GM18870 (cell line): Measurements from ENCODE around the gene RANBP3L.
"Not testable (repeated sequence)": the region's sequence is repeated elsewhere in the genome, so short reads cannot be mapped to it uniquely, and the experiment has no call there.

ENCODE experiments used
- ATAC-seq: cut with Tn5 transposase; IDR thresholded peaks from one replicate; pipeline ENCODE4 v1.9.1; 2021; ENCODE audit warnings: moderate library complexity; ENCODE audit not compliant: unreplicated experiment

RANBP3L gene

DNA sequence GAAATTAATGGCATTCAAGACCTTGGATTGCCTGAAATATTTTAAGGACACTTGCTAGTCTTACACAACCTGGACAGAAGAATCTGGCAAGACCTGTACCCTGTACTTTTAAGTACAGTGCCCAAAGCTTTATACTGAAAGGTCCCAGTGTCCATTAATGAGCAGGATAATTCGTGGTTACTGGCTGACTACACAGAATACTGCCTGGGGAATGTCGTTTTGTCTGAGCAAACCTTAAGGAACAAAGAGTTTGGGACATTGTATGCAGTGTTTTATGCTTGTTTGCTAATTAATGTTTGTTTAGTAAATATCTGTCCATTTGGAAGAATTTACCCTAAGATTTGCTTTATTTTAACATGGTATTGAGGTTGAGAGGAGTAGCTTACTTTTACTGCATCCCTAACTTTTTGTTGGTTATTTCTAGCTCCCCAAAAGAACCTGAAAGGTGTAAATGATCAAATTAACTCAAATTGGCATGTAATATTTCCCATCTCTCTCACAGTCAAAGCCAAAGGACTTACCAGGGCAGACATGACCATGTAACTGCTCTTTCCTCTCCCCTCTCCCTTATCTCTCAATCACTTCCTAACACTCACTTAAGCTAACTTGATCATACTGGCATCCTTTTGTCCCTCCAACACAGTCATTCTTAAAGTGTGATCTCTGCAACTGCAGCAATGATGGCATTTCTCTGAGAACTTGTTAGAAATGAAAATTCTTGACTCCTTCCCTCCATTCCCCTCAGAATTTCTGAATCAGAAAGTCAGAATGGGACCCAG lies 15.7 kb downstream of the RANBP3L start:
- no peak for ATAC-seq

DNA sequence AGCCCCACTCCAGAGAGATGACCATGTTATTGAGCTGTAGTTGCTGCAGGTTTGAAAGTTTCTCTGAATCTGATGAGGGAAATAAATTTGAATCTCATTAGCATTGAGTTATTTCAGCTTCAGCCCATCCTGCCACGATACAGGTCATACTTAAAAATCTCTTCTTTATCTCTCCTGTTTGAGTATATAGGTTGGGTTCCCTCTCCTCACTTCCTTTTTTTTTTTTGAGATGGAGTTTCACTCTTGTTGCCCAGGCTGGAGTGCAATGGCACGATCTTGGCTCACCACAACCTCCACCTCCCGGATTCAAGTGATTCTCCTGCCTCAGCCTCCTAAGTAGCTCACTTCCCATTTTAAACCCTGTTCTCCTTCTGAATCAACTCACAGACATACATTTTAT lies 17.9 kb downstream of the RANBP3L start:
- ATAC-seq: not testable (repeated sequence)

DNA sequence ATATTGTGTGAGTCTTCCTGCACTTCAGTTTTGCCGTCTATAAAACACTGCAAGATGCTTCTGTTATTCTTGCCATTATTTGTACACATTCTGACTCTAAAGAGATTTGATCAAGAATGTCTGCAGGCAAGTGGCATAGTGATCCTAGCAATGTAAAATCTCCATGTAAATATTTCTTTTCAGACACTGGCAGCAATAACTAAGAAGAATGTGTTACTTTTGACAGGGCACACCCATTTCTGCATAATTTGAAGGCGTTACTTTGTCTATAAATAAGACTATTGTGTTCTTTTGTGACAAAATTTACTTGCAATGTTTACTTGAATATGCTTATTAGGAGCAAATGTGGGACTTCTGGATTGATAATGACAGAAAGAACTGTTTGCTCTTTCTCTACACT lies 20.1 kb downstream of the RANBP3L start:
- ATAC-seq: no peak

DNA sequence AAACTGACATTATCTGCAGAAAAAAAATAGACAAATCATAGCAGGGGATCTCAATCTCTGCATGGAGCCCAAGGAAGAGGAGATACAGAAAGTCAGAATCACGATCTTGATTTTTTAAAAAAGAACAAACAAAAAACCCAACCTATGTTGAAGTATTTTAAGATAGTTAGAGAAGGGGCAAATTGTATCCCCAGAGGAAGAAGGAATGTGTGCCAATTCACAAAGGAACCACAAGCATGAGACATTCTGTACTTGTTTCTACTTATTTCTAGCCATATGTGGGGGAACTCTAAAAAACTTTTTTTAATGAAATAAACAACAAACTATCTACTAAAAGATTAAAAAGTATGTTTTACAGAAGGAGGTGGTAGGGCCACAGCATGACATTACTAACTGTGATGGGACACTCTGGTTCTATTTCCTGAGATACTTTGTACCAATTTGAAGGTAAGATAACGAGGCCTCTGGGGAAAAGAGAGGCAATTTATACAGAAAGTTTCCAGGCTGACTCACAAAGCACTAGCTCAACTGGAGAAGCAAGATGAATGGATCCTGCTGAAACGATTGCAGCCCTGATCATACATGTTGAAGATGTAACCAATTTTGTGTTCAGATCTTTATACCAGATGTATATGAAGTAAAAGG lies 22.5 kb downstream of the RANBP3L start:
- no peak for ATAC-seq

DNA sequence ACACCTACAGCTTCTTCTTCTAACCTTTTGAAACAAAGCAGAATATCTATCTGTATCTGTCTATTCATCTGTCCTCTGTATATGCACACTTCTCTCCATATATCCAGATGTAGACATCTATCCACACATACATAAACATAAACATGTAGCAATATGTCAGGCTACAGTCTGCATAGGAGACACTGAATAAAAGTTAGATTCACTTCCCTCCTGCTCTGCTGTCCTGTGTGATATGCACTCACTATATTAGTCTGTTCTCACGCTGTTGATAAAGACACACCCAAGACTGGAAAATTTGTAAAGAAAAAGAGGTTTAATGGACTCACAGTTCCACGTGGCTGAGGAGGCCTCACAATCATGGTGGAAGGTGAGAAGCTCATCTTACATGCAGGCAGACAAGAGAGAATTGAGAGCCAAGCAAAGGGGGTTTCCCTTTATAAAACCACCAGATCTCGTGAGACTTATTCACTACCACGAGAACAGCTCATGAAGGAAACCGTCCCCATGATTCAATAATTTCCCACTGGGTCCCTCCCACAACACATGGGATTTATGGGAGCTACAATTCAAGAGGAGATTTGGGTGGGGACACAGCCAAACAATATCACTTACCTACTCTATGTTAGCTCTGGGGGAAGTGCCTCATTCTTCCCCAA lies 24.1 kb downstream of the RANBP3L start:
- no peak for ATAC-seq

DNA sequence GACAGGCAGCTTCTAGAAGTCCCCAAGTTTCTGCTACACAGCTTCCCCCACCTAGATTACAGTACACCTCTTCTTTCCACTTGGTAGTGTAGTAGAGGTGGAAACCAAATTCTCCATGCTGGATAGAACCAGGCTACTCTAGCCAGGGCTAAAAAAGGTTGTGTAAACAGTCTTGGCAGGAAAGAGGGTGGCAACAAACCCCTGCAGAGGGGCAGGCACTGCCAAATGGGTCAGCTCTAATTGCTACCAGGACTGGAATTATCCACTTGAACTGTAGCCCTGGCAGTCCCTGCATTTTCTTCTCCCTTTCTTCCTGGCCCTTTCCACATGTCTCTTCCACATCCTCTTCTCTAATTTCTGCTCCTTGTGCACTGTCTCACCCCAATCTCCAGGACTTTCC lies 24.8 kb downstream of the RANBP3L start:
- no peak for ATAC-seq

DNA sequence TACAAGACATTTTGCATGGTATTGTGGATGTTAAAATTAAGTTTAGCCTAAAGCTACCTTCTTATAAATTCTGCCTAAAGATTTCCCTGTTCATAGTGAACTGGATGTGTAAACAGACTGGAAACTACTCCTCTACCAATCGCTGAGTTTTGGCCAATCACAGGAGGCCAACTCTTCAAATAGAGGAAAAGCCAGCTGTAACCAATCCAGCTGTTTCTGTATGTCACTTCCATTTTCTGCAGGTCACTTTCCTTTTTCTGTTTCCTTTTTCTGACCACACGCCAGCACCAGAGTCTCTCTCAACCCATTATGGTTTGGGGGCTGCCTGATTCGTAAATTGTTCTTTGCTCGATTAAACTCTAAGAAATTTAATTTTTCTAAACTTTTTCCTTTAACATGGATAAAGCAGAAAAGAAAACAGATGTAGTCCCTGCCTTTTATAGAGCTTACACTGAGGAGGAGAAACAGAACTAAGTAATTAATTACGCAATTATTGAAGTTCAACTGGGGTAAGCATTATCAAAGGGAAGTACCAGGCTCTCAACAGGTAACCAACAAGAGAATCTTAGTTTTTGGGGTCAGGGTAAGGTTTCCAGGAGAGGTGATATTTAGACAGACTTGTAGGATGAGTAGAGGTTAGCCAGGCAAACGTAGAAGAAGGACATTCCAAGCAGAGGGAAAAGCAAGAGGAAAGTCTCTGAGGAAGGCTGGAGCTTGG lies 27.7 kb downstream of the RANBP3L start:
- ATAC-seq: no peak

DNA sequence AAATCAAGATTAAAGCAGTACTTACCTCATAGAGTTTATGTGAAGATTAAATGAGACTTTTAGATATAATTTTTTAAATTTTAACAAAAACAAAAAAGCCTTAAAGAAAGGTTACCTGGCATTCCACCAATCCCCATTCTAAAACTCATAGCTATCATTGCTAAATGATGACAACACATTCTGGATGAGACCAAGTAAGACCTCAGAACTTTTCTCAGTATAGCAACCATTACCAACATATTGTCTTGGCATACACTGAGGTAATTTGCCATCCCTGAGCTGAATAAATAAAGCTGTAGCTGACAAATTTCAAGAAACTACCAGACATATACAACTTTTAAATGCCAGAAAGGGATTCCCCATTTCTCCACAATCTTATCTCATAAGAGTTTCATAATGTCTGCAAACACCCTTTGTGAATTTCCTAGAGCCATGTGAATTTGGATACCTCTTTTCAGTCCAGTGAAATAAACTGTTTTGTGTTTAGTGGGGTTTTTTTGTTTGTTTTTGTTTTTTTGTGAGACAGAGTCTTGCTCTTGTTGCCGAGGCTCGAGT lies 29.5 kb downstream of the RANBP3L start:
- no peak for ATAC-seq

DNA sequence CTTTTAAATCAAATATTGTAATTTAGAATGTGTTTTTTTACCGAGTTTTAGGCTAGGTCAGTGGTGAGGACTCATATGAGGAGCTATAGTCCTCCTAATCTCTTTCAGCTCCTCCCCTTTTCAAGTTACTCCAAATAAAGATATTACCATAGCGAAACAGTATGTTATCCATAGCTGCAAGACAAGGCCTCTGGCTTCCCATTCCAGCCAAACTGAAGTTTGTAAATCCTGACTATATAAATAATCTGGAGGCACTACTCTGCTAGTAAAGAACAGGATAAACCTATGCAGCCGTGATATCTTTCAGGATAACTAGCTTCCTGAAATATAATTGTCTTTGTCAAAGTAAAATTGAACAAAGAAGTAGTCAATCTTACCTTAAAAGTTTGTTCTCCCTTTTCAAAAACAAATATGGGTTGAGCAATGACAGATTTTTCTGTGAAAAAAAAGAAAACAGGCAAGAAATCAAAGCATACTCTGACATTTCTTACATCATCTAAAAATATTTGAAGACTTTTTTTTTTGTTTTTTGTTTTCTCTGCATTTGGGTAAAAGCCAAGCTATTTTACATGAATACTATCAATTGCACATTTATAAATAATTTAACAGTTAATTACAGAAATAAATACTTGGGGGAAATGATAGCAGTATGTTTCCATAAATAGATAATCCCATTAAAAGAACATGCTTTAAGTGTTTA lies 30.7 kb downstream of the RANBP3L start:
- no peak for ATAC-seq

DNA sequence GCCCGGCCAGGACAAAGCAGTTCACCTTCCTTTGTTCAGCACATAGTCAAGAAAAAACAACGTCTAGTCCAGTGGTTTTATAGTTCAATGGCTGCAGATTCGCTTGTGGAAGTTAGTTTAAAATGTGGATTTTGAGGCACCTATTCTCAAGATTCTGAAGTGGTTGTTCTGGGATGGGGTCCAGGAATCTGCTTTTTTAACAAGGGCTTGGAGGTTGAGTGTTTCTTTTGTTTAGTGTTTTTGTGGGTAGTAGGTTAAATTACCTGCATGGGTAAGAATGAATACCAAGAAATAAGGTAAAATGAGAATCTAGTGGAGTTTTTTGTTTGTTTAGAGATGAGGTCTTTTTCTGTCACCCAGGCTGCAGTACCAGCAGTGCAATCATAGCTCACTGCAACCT lies 31.5 kb downstream of the RANBP3L start:
- no peak for ATAC-seq

DNA sequence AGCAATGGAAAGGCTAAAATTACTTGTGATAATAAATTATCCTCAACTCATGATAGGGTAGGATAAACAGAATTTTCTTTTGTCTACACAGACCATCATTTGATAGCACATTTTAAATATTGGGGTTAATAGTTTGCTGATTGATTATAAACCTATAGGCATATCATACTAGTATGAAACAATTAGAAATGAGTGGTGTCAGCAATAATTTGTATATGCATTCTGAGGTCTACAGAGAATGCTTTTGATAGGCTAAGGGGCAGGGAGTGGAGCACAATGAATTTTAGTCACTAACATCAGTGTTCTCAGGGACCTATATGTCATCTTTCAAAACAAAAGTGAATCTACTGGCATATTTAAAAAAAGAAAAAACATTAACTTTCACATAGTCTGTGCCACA lies 32.2 kb downstream of the RANBP3L start:
- ATAC-seq: no peak

DNA sequence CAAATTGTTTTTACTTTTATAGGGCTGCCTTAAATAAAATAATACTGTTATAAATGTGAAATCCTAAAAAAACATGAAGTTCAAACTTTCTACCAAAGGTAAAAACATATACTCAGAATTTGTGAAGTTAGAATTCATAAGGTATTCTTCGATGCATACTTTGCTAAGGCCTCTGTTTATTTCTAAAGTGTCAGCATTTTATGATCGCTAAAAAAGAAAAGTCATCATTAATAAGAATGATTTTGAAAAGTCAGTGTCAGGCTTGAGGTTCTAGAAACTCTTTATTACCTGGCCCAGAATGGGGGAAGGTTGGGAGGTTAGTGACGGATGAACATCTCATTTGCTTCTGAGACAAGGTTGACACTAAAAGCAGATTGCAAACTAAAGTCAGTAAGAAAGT lies 33.8 kb downstream of the RANBP3L start:
- ATAC-seq: no peak

DNA sequence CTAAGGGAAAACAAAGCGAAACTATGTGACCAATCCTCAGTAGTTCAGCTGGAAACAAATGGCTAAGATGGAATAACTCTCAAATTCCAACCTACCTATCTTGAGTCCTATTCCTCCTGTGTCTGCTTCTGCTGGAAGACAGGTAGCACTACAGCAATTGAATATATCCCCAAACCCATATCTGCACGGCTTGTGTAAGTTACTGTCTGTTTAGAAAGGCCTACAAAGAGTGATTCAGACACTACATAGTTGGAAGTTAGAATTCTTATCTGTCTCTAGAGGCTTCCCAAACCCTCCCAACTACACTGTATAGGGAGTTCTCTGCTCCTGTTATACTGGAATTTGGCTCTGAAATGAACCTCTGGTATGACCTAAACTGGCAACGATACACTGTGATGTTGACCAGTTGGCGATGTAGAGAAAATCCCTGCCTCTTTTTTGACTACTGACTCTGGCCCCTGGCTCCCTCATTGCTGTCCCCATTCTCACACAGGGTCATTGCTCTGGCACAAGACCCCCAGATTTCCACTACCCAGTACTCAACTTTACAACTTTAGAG lies 37.4 kb downstream of the RANBP3L start:
- ATAC-seq: no peak

DNA sequence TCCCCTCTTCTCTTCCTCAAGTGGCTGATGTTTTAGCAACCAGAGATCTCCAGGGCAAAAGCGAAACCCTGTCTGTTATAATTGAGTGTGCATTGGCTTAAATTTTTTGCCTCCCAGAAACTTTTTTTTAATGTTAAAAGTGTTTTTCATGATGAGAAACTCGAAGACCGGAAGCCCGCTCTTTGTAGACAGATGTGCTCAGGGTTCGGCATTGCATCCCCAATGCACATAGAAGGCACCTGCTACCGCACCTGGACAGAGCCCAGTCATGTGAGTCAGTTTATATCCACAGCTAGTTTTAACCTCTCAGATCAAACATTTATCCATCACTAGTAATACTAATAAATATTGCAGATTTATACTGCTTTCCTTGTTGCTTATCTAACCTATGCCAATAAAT lies 40.5 kb downstream of the RANBP3L start:
- no peak for ATAC-seq

DNA sequence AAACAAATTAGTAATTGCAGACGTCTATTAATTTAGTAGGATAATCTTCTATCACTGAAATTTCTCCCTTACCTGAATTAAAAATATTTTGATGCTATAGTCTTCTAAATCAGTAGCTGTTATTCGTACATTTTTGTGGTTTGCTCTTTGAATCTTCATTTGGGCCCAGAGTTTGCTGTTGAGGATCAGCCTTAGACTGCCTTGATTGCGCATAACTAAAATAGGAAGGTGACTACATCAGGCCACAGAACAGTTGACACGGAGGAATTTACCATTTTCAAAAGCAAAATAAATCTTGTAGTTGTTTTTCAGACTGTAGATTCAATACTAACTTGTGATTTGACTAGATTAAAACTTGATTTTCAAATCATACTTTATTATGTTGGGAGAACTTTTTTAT lies 48.1 kb downstream of the RANBP3L start:
- no peak for ATAC-seq

DNA sequence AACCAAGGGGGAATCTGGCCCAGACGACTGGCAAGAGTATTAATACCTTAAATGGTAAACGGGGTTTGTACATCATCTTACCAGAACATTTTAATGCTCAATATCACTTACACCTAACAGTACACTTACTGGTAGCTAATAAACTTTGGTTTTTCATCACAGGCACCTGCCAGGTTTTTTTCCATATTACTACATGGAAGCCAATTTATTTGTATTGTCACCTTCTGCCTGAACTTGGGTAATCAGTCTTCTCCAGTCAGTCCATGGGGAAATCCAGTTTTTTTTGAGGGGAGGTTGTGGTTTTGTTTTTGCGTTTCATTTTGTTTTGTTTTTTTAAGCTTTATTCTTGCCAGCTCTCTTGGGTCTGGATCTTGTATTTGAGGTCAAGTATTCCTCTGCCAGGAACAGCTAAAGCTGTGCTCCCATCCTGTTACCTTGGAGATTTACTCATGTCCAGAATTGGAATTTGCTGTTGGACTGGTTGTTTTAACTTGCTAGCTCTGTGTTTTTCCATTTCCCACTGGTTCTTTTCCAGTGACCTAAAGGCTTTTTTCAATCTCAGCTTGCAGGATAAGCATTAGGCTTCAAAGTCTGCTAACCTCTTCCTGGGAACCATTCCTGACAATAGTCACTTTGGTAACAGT lies 48.9 kb downstream of the RANBP3L start:
- ATAC-seq: no peak

DNA sequence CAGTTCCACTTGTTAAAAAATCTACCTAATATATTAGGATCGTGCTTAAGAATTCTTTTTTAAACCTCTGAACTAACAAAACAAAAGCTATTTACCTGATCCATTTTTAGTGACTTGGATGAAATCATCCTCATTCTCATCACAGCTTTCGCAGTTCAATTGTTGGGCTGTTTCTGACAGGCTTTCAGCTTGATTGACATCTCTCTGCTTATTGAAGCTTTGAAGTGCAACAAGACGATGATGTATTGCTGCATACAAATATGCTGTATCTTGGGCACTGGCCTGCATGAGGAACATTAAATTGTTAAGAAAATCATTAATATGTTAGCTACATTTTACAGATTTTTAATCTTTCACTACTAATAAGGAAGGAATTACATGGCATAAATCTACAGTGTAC lies 50.5 kb downstream of the RANBP3L start:
- no peak for ATAC-seq

DNA sequence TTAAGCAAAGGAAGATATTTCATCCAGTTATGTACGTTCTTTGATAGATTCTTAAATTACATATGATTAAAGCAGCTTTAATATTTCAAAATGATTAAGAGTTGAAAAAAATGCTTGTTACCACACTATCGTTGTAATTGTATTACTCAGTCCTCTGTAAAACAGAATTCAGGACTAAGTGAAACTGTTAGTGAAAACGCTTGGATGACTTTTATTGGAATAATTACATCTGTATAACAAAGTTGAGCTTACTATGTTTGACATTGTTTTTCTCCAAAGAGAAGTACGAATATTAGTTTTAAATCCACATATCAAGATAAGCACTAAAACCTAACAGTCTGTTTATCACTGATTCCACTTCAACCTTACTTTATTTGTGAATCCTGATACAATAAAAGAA lies 51.3 kb downstream of the RANBP3L start:
- no peak for ATAC-seq

DNA sequence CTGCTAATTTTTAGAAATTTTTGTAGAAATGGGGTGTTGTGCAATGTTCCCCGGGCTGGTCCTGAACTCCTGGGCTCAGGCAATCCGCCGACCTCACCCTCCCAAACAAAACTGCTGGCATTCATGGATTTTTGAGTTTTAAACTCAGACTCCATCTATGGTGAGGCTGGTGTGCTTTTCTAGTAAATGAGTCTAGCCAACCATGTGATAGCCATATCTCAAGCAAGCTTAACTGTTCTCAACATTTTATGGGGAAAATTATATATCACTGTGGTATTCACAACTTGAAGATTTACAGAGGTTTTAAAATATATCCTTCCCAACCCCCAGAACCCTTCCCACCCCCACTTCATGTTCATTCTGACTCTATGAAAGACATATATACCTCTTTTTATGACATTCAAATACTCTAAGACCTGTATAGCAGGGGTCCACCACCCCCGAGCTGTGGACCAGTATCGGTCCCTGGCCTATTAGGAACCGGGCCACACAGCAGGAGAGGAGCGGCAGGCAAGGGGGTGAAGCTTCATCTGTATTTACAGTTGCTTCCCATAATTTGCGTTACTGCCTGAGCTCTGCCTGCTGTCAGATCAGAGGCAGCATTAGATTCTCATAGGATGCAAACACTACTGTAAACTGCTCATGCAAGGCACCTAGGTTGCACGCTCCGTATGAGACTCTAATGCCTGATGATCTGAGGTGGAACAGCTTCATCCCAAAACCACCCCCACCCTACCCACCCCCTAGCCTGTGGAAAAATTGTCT lies 55.5 kb downstream of the RANBP3L start:
- no peak for ATAC-seq
